Activated T-helper 2 cell treated with anti-CD3 and anti-CD28 coated beads, Interferon-gamma antibody, Interleukin-2, Interleukin-4, amounts not matched to agents 10 μg/mL and 5 μg/mL and 100 μg/mL, durations not matched to agents 14 hours and 24 hours and 36 hours (primary cell): ENCODE measurements around the gene ABCA9. TPM values are rescaled to one million over a fixed set of nuclear protein-coding genes. Genes with fewer than 3 reads are reported as not detected.

Experiments used
- DNase-seq: peaks from one replicate; pipeline ENCODE4 v3.0.0; 2021; ENCODE audit warnings: low spot score
- H3K27ac Mint-ChIP-seq: one replicate; pipeline ENCODE4 v1.8.0; 2021; ENCODE audit warnings: mixed read lengths
- H3K27me3 Mint-ChIP-seq: one replicate; pipeline ENCODE4 v1.8.0; 2021; ENCODE audit warnings: low read depth, mixed read lengths
- H3K36me3 Mint-ChIP-seq: one replicate; pipeline ENCODE4 v1.8.0; 2021; ENCODE audit warnings: low read depth, mixed read lengths
- H3K4me1 Mint-ChIP-seq: one replicate; pipeline ENCODE4 v1.8.0; 2021; ENCODE audit warnings: low read depth, mixed read lengths
- H3K4me3 Mint-ChIP-seq: one replicate; pipeline ENCODE4 v1.8.0; 2021; ENCODE audit warnings: low read depth, mild to moderate bottlenecking, moderate library complexity, mixed read lengths
- H3K9me3 Mint-ChIP-seq: one replicate; pipeline ENCODE4 v1.8.0; 2021; ENCODE audit warnings: mixed read lengths
- intact Hi-C: fragments of 100-400 bp; cut with micrococcal nuclease; formaldehyde crosslinking; loops from one replicate; pipeline ENCODE4 v1.15.1; 2023
- total RNA-seq: library from RNA; stranded (reverse); gene quantifications from 2 replicates; pipeline ENCODE4 v1.2.3, GENCODE V29; 2022

Gene ABCA9
- total RNA-seq, 1 donor from 2014 or later: not detected

DNA sequence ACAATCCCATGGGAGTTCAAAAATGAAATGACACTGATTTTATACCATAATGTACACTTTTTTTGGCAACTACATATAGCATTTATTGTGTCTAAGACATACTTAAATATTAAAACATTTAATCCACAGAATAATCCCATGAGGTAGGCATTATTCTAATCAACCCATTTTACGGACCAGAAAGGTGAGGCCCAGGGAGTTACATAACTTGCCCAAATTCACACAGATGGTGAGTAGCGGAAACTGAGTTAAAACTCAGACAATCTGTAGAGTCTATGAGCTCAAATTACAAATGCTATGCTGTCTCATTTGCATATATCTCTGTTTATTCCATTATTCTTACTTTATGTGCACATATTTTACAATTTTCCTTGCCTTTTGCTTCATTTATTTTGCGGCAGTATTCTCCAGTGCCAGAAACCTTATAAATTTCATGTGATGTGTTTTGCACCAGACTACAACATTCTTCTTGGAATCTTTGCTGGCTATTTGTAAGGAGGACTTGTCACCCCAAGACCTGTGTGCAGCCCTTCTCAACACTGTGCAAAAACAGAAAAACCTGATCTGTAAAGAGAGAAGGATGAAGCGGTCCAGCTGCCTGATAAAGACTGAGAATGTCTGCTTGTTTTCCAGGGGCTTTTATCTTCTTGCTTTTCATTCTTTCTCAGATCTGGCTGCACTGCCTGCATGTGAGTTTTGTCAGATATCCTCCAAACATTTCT is 2.3 kb upstream of the ABCA9 start:
- intact Hi-C loops: no loop called here
- Mint-ChIP-seq H3K36me3 (no peaks in the 10 kb centered on the region), H3K4me3 (no peak overlapping the region), H3K4me1 (peaks cover 13% of the 10 kb centered on the region), H3K9me3 (no peaks in the 10 kb centered on the region), H3K27ac (no peak overlapping the region), H3K27me3 (no peaks in the 10 kb centered on the region)
- no peak for DNase-seq

DNA sequence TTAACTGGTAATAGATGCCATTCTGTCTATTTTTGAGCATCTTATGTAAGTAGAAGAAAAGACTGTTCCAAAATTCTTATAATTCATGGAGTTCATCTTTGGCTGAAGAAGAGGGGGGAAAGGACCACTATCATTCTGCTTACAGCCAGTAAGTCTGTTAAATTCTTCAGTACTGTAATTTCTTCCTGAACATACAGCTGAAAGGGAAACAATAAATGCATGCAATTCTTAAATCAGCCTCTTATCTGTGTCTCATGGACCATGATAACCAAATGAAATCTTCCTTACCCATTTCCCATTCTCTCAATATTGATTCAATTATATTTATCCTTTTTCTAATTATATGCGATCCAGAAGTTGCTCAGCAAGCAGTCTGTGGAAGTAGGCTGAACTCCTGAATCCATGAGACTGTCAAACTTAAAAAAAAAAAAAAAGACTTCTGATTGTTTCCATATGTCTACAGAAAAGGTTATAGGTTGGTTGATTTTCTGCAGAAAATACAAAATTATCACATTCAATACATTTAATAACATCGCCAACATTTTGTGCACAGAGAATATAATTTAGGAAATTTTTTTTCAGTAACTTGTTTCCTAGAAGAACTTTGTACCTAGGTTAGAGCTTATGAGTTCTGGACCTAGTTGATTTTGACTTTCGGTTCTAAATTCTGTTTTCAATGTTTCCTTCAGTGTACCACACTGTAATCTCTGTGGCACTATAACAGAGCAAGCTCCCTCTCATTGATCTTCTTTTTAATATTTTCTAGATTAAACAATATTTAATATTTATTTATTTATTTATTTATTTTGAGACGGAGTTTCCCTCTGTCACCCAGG is 1.2 kb upstream of the ABCA9 start:
- intact Hi-C loops: no loop called here

DNA sequence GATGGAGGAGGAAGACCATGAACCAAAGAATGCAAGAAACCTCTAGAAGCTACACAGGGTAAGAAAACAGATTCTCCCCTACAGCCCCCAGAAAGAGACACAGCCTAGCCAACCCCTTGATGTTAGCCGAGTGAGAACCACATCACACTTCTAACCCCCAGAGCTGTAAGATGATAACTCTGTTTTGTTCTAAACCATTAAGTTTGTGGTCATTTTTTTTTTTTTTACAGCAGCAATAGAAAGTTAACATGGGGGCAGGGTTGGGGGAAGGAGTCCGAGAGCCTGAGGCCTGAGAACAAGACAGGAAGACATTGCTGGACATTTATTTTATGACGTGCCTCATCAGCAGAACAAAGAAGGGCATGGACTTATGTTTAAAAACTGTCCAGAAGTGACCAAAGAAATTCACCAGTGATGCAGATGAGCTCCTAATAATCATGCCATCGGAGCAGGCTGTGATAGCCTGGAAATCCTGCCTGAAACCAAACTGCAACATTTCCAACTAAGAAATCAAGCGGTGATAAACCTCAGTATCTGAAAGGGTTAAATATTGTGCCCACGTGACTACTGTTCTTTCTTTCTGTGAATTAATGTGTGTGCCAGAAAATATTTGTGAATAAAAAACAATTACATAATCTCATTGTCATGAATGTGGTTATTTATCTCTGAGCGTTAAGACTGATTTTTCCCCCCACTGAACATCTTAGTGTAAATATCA is 1.1 kb downstream of the ABCA9 start:
- H3K9me3 Mint-ChIP-seq: no peaks in the 10 kb centered on the region
- intact Hi-C loops: no loop called here
- no peak overlapping the region for H3K27ac Mint-ChIP-seq
- H3K4me3 Mint-ChIP-seq: no peak overlapping the region
- H3K36me3 Mint-ChIP-seq: no peaks in the 10 kb centered on the region
- no peaks in the 10 kb centered on the region for H3K4me1 Mint-ChIP-seq
- DNase-seq: no peak
- H3K27me3 Mint-ChIP-seq: no peaks in the 10 kb centered on the region

More for the DNA sequence above, 1.2 kb upstream of the ABCA9 start:
- Mint-ChIP-seq H3K27ac (no peak overlapping the region), H3K4me1 (peaks cover 13% of the 10 kb centered on the region), H3K4me3 (no peak overlapping the region), H3K9me3 (no peaks in the 10 kb centered on the region), H3K36me3 (no peaks in the 10 kb centered on the region), H3K27me3 (no peaks in the 10 kb centered on the region)
- no peak for DNase-seq

DNA sequence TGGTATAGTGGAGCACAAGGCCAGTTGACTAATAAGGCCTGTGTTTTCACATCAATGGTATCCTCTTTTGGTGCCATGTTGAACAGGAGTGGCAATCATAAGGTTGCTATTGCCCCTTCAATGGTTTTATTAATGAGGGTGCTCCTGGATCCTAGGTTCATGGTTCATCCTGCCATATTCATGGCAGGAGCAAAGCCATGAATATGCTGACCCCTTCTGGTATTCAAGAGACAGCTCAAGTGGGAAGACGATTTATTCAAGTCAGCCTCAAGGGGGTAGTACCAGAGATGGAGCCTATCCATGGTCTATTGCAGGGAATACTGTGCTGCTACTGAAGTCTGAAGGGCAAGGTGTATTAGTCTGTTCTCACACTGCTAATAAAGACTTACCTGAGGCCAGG is 2.6 kb downstream of the ABCA9 start:
- H3K9me3 Mint-ChIP-seq: no peaks in the 10 kb centered on the region
- no peak for DNase-seq
- H3K27ac Mint-ChIP-seq: no peak overlapping the region
- H3K4me1 Mint-ChIP-seq: no peaks in the 10 kb centered on the region
- intact Hi-C loops: no loop called here
- no peak overlapping the region for H3K4me3 Mint-ChIP-seq
- no peaks in the 10 kb centered on the region for H3K27me3 Mint-ChIP-seq
- no peaks in the 10 kb centered on the region for H3K36me3 Mint-ChIP-seq

DNA sequence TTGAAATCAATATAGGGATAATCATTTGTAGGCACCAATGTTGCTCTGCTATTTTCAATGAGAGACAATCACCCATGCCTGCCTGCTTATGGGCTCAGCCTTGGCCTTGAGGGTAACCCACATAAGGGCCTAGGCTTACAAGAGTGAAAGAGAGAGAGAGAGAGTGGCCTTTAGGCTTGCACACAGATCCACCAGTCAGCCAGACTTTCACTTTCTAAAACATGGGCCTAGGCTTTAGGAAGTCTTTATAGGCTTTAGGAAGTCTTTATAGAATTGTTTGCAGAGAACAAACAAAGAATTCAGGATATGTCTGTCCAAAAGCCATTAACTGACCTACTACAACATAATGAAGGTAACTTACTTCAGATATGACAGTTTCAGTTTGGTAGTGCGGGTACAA is 3.4 kb downstream of the ABCA9 start:
- no peaks in the 10 kb centered on the region for H3K9me3 Mint-ChIP-seq
- no peak overlapping the region for H3K4me3 Mint-ChIP-seq
- no peak for DNase-seq

DNA sequence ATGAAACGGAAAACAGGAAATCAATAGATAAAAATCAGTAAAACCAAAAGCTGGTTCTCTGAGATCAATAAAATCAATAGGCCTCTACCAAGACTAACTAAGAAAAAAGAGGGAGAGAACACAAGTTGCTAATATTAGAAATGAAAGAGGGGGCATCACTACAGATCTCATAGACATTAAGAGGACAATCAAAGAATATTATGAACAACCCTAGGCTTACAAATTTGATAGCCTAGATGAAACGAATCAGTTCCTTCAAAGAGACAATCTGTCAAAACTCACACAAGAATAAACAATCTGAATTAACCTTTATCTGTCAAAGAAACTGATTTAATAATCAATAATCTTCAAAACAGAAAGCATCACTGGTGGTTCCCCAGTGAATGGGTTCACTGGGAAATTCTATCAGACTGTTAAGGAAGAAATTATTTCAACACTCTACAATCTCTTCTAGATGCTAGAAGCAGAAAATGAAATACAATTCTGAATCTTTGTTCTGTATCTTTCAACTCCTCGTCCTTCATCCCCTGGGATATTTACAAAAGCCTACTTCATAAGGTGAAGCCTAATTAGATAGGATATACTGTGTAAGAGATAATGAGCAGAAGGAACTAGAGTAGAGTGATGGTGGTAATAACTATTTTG is 4.4 kb downstream of the ABCA9 start:
- intact Hi-C loops: no loop called here
- Mint-ChIP-seq H3K4me1 (no peaks in the 10 kb centered on the region), H3K27me3 (no peaks in the 10 kb centered on the region), H3K27ac (no peak overlapping the region), H3K9me3 (no peaks in the 10 kb centered on the region), H3K36me3 (no peaks in the 10 kb centered on the region), H3K4me3 (no peak overlapping the region)
- no peak for DNase-seq

More for the DNA sequence above, 3.4 kb downstream of the ABCA9 start:
- Mint-ChIP-seq H3K36me3 (no peaks in the 10 kb centered on the region), H3K27me3 (no peaks in the 10 kb centered on the region), H3K27ac (no peak overlapping the region), H3K4me1 (no peaks in the 10 kb centered on the region)
- intact Hi-C loops: no loop called here

DNA sequence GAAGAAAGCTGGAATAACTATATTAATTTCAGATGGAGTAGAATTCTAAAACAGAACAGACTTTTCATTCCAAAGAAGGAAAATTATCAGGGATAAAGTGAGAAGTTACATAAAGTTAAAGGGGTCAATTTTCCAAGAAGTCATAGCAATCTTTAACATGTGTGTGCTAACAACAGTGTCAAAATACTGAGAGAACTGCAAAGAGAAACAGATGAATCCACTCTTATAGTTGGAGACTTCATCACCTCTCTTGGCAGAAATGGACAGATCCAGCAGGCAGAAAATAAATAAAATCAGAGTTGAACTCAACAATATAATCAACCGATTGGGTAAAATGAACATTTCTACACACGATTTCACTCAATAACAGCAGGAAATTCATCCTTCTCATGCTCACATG is 5.4 kb downstream of the ABCA9 start:
- Mint-ChIP-seq H3K4me3 (no peak overlapping the region), H3K36me3 (no peaks in the 10 kb centered on the region), H3K4me1 (no peaks in the 10 kb centered on the region), H3K27ac (no peak overlapping the region), H3K9me3 (no peaks in the 10 kb centered on the region), H3K27me3 (no peaks in the 10 kb centered on the region)
- intact Hi-C loops: no loop called here
- DNase-seq: no peak

DNA sequence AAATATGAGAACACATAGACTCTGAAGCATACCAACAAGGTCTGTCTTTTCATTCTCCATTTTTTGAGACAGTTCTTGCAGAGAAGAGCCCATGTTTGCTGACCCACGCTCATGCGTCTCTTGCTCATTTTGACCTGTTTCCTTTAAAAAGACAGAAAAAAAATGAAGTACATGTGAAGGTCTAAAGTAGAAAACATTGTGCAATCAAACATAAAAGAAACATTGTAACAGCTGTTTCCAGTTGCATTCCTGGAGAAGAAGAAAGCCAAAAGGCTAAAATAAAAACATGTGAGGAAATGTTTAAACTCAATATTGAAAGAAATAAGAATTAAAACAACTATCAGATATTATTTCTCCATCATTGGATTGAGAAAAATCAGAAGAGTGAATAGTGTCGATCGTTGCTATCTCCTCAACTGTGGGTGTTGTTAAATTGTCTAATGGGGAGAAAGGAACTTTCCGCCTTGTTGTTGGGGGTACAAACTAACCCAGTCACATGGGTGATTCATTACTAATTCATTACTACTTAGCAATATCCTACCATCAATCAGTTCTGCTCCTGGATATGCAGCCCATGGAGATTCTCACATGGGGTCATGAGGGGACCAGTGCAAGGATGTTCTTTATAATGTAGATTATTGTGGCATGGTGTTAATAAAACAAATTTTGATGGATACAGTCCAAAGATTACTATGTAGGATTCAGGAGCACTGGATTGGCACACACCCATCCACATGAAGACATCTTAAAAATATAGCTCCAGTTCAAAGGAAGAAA is 9.5 kb downstream of the ABCA9 start:
- Mint-ChIP-seq H3K36me3 (no peaks in the 10 kb centered on the region), H3K27me3 (no peaks in the 10 kb centered on the region), H3K4me3 (no peak overlapping the region), H3K9me3 (no peaks in the 10 kb centered on the region), H3K27ac (no peak overlapping the region), H3K4me1 (peaks cover 4% of the 10 kb centered on the region)
- DNase-seq: no peak
- intact Hi-C loops: no loop called here

DNA sequence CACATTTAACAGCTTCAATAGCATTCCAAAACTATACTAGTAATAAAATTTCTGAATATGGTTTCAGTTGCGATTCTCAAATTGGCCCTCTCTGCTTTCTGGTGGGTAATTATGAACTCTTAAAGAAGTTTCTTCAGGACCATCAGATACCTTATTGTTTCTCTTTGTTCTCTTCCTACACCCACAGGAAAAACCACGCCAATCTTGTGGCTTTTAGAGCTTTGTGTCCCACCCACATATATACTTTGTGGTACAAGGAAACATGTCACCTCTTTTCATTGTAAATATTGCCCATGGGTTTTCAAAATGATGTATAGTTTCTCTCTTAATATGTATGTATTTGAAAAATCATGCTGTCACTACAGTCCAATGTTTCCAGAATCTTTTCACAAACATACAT is 12.1 kb downstream of the ABCA9 start:
- no peaks in the 10 kb centered on the region for H3K36me3 Mint-ChIP-seq
- no peaks in the 10 kb centered on the region for H3K27me3 Mint-ChIP-seq
- H3K4me3 Mint-ChIP-seq: no peak overlapping the region
- intact Hi-C loops: no loop called here
- DNase-seq: no peak
- no peak overlapping the region for H3K27ac Mint-ChIP-seq
- no peaks in the 10 kb centered on the region for H3K9me3 Mint-ChIP-seq
- peaks cover 4% of the 10 kb centered on the region for H3K4me1 Mint-ChIP-seq

DNA sequence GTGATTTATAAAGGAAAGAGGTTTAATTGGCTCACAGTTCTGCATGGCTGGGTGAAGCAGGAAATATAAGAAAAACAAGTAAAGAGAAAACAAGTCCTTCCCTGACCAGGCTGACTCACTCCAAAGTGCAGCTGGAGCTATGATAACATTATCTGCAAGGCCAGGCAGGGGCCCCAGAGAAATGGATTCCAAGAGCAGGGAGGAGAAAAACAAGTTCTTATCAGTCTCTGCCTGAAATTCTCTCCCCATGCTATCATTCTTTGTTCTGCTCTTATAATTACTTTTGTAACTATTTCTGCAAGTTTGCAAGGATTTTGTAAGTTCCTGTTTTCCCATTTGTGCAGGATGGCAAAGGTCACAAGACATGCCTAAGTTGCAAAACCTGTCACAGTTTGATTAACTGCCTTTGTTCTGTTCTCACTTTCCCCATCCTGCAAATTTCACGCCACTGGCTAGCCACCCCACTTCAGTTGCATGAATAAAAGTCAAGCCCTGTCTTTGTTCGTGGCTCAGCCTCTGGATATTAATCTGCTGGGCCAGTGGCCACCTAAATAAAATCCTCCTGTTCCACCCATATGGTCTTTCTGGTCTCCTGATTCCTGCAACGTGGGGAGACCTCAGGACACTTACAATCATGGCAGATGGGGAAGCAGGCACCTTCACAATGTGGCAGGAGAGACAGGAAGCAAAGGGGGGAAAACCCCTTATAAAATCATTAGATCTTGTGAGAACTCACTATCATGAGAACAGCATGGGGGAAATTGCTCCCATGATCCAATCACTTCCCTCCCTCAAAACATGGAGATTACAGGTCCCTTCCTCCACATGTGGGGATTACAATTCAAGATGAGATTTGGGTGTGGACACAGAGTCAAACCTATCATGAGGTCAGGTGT is 13.1 kb downstream of the ABCA9 start:
- H3K27ac Mint-ChIP-seq: no peak overlapping the region
- peaks cover 4% of the 10 kb centered on the region for H3K4me1 Mint-ChIP-seq
- H3K9me3 Mint-ChIP-seq: no peaks in the 10 kb centered on the region
- intact Hi-C loops: no loop called here
- no peak for DNase-seq
- H3K4me3 Mint-ChIP-seq: no peak overlapping the region
- no peaks in the 10 kb centered on the region for H3K27me3 Mint-ChIP-seq
- no peaks in the 10 kb centered on the region for H3K36me3 Mint-ChIP-seq

DNA sequence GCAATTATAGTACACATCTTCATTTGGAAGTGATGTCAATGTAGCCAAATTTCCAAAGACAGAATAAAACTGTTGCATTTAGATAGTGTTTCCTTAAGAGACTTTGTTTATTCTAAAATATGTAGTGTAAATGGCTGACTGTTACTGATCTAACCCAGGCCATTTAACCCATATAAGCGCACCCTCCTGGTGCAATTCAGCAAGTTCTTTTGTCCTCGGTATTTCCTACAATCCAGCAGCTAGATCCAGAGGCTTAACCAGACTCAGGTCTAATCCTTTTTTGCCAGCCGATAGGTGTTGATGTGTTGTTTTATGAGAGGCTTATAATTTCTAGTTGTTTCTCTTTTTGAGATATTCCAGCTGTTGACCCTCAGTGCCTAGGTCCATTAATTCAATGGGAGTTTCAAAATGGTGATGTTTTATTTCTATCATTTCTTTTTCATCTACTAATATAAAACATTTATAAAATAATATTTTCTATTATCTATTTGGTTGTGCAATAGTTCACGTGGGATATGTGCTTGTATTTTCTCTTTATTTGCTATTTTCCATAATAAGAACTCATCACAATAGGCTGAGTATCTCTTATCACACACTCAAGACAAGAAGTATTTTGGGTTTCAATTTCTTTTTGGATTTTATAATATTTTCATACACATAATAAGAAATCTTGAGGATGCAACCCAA is 14.5 kb downstream of the ABCA9 start:
- H3K4me3 Mint-ChIP-seq: no peak overlapping the region
- H3K9me3 Mint-ChIP-seq: no peaks in the 10 kb centered on the region
- DNase-seq: no peak
- H3K4me1 Mint-ChIP-seq: peaks cover 4% of the 10 kb centered on the region
- H3K27ac Mint-ChIP-seq: no peak overlapping the region
- H3K27me3 Mint-ChIP-seq: no peaks in the 10 kb centered on the region
- H3K36me3 Mint-ChIP-seq: no peaks in the 10 kb centered on the region
- intact Hi-C loops: no loop called here
